Measurements from ENCODE around the gene POLA1.

- peak in 5 of 6 experiments; percentile 13 to 60 (median 41) for TF ChIP-seq CTCF (IDR thresholded peaks at IDR 0.05)
- no peak for TF ChIP-seq POLR2A (IDR thresholded peaks at IDR 0.05)
These were observed 17.2 kb upstream of the POLA1 start for GRCh38 chrX:24676403-24677024.

All from adrenal gland (tissue), 5 donors.